GM20431 (cell line): Measurements from ENCODE around the gene AMBRA1.

Source experiments
- in situ Hi-C: fragments of 300-500 bp; cut with MseI, MboI; formaldehyde crosslinking; loops from one replicate; pipeline ENCODE4 v1.15.0; 2020; ENCODE audit warnings: low sequenced_read_pairs; ENCODE audit not compliant: unreplicated experiment

AMBRA1 gene

GRCh38 chr11:46457659-46458424 is 136.0 kb downstream of the AMBRA1 start:
- in situ Hi-C loops = no loop called here

GRCh38 chr11:46457021-46457420 is 136.8 kb downstream of the AMBRA1 start:
- in situ Hi-C loops = no loop called here

- in situ Hi-C loops = no loop called here
Observed at GRCh38 chr11:46456269-46457001, 137.4 kb downstream of the AMBRA1 start.

GRCh38 chr11:46455834-46456233 is 138.0 kb downstream of the AMBRA1 start:
- in situ Hi-C loops = no loop called here

GRCh38 chr11:46452918-46453517 is 140.8 kb downstream of the AMBRA1 start:
- in situ Hi-C loops = no loop called here

GRCh38 chr11:46451759-46452158 is 142.1 kb downstream of the AMBRA1 start:
- in situ Hi-C loops = no loop called here

- in situ Hi-C loops = no loop called here
Observed at GRCh38 chr11:46450846-46451477, 142.9 kb downstream of the AMBRA1 start.

GRCh38 chr11:46447544-46447943 is 146.3 kb downstream of the AMBRA1 start:
- in situ Hi-C loops = no loop called here

GRCh38 chr11:46445920-46446771 is 147.7 kb downstream of the AMBRA1 start:
- in situ Hi-C loops = no loop called here

GRCh38 chr11:46445192-46445919 is 148.5 kb downstream of the AMBRA1 start:
- in situ Hi-C loops = no loop called here

- in situ Hi-C loops = no loop called here
Observed at GRCh38 chr11:46444305-46444704, 149.5 kb downstream of the AMBRA1 start.

- in situ Hi-C loops = no loop called here
Observed at GRCh38 chr11:46438211-46438610, 155.6 kb downstream of the AMBRA1 start.

GRCh38 chr11:46437122-46437689 is 156.6 kb downstream of the AMBRA1 start:
- in situ Hi-C loops = no loop called here

- in situ Hi-C loops = no loop called here
Observed at GRCh38 chr11:46436113-46436512, 157.7 kb downstream of the AMBRA1 start.

- in situ Hi-C loops = no loop called here
Observed at GRCh38 chr11:46435679-46436078, 158.1 kb downstream of the AMBRA1 start.

GRCh38 chr11:46431211-46431610 is 162.6 kb downstream of the AMBRA1 start:
- in situ Hi-C loops = no loop called here

- in situ Hi-C loops = no loop called here
Observed at GRCh38 chr11:46429717-46430116, 164.1 kb downstream of the AMBRA1 start.

- in situ Hi-C loops = no loop called here
Observed at GRCh38 chr11:46427364-46427763, 166.5 kb downstream of the AMBRA1 start.
